HG03060 (cell line): ENCODE measurements around the gene ASIC4.

Source experiments
- ATAC-seq: cut with Tn5 transposase; IDR thresholded peaks from one replicate; pipeline ENCODE4 v1.9.1; 2021; ENCODE audit warnings: low read depth, moderate number of reproducible peaks; ENCODE audit not compliant: unreplicated experiment

ASIC4 gene

GRCh38 chr2:219551441-219552381 lies 37.4 kb downstream of the ASIC4 start:
- no peak for ATAC-seq

GRCh38 chr2:219552382-219553167 lies 38.3 kb downstream of the ASIC4 start:
- ATAC-seq: peak; percentile 83

GRCh38 chr2:219553168-219553417 lies 38.8 kb downstream of the ASIC4 start:
- no peak for ATAC-seq

GRCh38 chr2:219553463-219553963 lies 39.2 kb downstream of the ASIC4 start:
- no peak for ATAC-seq

- ATAC-seq: no peak
Observed at GRCh38 chr2:219554350-219554749, 40.1 kb downstream of the ASIC4 start.

GRCh38 chr2:219555956-219556355 lies 41.7 kb downstream of the ASIC4 start:
- ATAC-seq: no peak

GRCh38 chr2:219556413-219556812 lies 42.1 kb downstream of the ASIC4 start:
- ATAC-seq: no peak

- ATAC-seq: no peak
Observed at GRCh38 chr2:219557320-219557719, 43.0 kb downstream of the ASIC4 start.

- no peak for ATAC-seq
Observed at GRCh38 chr2:219557791-219558785, 43.8 kb downstream of the ASIC4 start.

- no peak for ATAC-seq
Observed at GRCh38 chr2:219559156-219559915, 45.1 kb downstream of the ASIC4 start.

- no peak for ATAC-seq
Observed at GRCh38 chr2:219560037-219560892, 46.0 kb downstream of the ASIC4 start.

GRCh38 chr2:219560893-219561178 lies 46.6 kb downstream of the ASIC4 start:
- ATAC-seq: no peak

GRCh38 chr2:219561179-219562048 lies 47.1 kb downstream of the ASIC4 start:
- no peak for ATAC-seq

GRCh38 chr2:219562049-219563020 lies 48.1 kb downstream of the ASIC4 start:
- ATAC-seq: no peak

GRCh38 chr2:219563271-219563928 lies 49.1 kb downstream of the ASIC4 start:
- no peak for ATAC-seq
